ENCODE measurements around the gene BFAR. TPM values are rescaled to one million over a fixed set of nuclear protein-coding genes. Genes with fewer than 3 reads are reported as not detected.
A peak's percentile ranks its signal among the peaks of the same experiment; 100 is the strongest.
"Not testable (repeated sequence)": the region's sequence is repeated elsewhere in the genome, so short reads cannot be mapped to it uniquely, and the experiment has no call there.

The BFAR gene
- total and polyA plus RNA-seq, 2 donors (not counting 1 experiment from before 2014, with no cell fraction given): 78.4 to 85.6 TPM

DNA sequence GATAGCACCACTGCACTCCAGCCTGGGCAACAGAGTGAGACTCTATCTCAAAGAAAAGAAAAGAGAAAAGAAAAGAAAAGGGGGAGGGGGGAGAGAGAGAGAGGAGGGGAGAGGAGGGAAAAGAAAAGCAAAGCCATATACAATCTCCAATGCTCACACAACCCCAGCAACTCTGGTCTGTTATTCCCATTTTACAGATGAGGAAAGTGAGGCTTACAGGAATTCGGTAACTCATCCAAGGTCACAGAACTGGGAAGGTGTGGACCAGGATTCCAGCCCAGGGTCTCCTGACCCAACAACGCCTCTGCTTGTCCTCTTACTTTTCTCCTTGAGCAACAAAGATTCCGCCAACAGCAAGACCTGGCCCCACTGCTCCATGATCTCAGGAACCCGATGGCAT lies 48.4 kb downstream of the BFAR start:
- Histone ChIP-seq H3K9me3 (ENCODE audit: control insufficient read depth, insufficient read depth, low read depth, low read length) (no peaks in the 10 kb centered on the region), H3K9ac (ENCODE audit: insufficient read depth, low read length) (no peak overlapping the region), H3K27me3 (ENCODE audit: control insufficient read depth, insufficient read depth, low read length) (no peaks in the 10 kb centered on the region), H3K4me1 (ENCODE audit: control insufficient read depth, extremely low read depth, insufficient read depth, low read length) (no peaks in the 10 kb centered on the region), H3K4me2 (ENCODE audit: extremely low read depth, insufficient read depth, low read length) (no peak overlapping the region), H4K20me1 (ENCODE audit: control insufficient read depth, extremely low read depth, insufficient read depth, low read length) (no peaks in the 10 kb centered on the region), H3K4me3 (replicated peaks in 1 of 4; ENCODE audit: control extremely low read depth in 1 of 4, insufficient read depth in 1 of 4, low read depth in 3 of 4, low read length in 4 of 4) (no peak overlapping the region), H3K79me2 (ENCODE audit: control insufficient read depth, insufficient read depth, low read length) (no peaks in the 10 kb centered on the region), H3K27ac (ENCODE audit: insufficient read depth, low read length) (no peak overlapping the region), H2AFZ (ENCODE audit: low read length) (no peak overlapping the region), H3K36me3 (ENCODE audit: control insufficient read depth, insufficient read depth, low read length) (no peaks in the 10 kb centered on the region)
- no peak for DNase-seq (ENCODE audit: low read depth in 2 of 2)
- TF ChIP-seq, protein P1, sequence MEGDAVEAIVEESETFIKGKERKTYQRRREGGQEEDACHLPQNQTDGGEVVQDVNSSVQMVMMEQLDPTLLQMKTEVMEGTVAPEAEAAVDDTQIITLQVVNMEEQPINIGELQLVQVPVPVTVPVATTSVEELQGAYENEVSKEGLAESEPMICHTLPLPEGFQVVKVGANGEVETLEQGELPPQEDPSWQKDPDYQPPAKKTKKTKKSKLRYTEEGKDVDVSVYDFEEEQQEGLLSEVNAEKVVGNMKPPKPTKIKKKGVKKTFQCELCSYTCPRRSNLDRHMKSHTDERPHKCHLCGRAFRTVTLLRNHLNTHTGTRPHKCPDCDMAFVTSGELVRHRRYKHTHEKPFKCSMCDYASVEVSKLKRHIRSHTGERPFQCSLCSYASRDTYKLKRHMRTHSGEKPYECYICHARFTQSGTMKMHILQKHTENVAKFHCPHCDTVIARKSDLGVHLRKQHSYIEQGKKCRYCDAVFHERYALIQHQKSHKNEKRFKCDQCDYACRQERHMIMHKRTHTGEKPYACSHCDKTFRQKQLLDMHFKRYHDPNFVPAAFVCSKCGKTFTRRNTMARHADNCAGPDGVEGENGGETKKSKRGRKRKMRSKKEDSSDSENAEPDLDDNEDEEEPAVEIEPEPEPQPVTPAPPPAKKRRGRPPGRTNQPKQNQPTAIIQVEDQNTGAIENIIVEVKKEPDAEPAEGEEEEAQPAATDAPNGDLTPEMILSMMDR (conservative IDR thresholded peaks at IDR 0.05 in 1 of 2, IDR thresholded peaks at IDR 0.05 in 1 of 2; ENCODE audit: low read depth in 1 of 2, low read length in 2 of 2): no peak
- TF ChIP-seq EZH2 (IDR thresholded peaks at IDR 0.05; ENCODE audit: low read length, missing control alignments): no peak

DNA sequence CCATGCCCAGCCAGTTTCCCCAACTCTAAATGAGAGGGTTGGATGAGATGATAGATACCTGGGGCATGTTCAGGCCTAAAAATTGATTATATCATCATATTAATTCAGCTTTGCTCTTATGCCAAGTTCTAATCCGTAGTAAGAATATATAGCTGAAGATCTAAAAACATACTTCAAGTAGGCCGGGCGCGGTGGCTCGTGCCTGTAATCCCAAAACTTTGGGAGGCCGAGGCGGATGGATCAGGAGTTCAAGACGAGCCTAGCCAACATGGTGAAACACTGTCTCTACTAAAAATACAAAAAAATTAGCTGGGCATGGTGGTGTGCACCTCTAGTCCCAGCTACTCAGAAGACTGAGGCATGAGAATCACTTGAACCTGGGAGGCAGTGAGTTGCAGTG lies 49.4 kb downstream of the BFAR start:
- no peaks in the 10 kb centered on the region for H3K36me3 ChIP-seq (ENCODE audit: control insufficient read depth, insufficient read depth, low read length)
- no peaks in the 10 kb centered on the region for H3K9me3 ChIP-seq (ENCODE audit: control insufficient read depth, insufficient read depth, low read depth, low read length)
- H3K27me3 ChIP-seq (ENCODE audit: control insufficient read depth, insufficient read depth, low read length): no peaks in the 10 kb centered on the region
- TF ChIP-seq EZH2 (IDR thresholded peaks at IDR 0.05; ENCODE audit: low read length, missing control alignments): no peak
- TF ChIP-seq, protein P1 (conservative IDR thresholded peaks at IDR 0.05 in 1 of 2, IDR thresholded peaks at IDR 0.05 in 1 of 2; ENCODE audit: low read depth in 1 of 2, low read length in 2 of 2): no peak
- no peak for DNase-seq (ENCODE audit: low read depth in 2 of 2)
- no peak overlapping the region for H3K9ac ChIP-seq (ENCODE audit: insufficient read depth, low read length)
- no peaks in the 10 kb centered on the region for H3K4me1 ChIP-seq (ENCODE audit: control insufficient read depth, extremely low read depth, insufficient read depth, low read length)
- no peak overlapping the region for H3K27ac ChIP-seq (ENCODE audit: insufficient read depth, low read length)
- no peak overlapping the region for H3K4me2 ChIP-seq (ENCODE audit: extremely low read depth, insufficient read depth, low read length)
- no peaks in the 10 kb centered on the region for H4K20me1 ChIP-seq (ENCODE audit: control insufficient read depth, extremely low read depth, insufficient read depth, low read length)
- no peak overlapping the region for H3K4me3 ChIP-seq (replicated peaks in 1 of 4; ENCODE audit: control extremely low read depth in 1 of 4, insufficient read depth in 1 of 4, low read depth in 3 of 4, low read length in 4 of 4)
- no peaks in the 10 kb centered on the region for H3K79me2 ChIP-seq (ENCODE audit: control insufficient read depth, insufficient read depth, low read length)
- H2AFZ ChIP-seq (ENCODE audit: low read length): no peak overlapping the region

DNA sequence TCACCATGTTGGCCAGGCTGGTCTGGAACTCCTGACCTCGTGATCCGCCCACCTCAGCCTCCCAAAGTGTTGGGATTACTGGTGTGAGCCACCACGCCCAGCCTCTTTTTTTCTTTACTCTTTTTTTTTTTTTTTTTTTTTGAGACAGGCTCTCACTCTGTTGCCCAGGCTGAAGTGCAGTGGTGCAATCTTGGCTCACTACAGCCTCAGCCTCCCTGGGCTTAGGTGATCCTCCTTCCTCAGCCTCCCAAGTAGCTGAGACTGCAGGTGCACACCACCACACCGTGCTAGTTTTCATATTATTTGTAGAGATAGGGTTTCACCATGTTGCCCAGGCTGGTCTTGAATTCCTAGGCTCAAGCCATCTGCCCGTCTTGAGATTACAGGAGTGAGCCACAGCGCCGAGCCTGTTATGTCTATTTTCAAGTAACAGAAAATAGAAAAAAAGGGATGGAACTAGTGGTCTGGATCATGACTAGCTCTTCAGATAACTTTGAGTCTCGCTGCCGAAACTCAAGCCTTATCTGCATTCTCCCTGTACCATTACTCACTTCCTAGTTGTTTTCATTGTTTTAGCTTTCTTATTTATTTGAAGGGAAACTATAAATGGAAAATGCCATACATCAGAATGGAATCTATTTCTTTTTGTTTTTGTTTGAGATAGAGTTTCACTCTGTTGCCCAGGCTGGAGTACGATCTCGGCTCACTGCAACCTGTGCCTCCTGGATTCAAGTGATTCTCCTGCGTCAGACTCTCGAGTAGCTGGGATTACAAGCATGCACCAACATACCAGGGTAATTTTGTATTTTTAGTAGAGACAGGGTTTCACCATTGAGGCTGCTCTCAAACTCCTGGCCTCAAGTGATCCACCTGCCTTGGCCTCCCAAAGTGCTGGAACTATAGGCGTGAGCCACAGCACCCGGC lies 53.4 kb downstream of the BFAR start:
- not testable (repeated sequence) for H3K4me2 ChIP-seq (ENCODE audit: extremely low read depth, insufficient read depth, low read length)
- peak in 1 of 2 donors; percentile 59 for DNase-seq (ENCODE audit: low read depth in 2 of 2)

DNA sequence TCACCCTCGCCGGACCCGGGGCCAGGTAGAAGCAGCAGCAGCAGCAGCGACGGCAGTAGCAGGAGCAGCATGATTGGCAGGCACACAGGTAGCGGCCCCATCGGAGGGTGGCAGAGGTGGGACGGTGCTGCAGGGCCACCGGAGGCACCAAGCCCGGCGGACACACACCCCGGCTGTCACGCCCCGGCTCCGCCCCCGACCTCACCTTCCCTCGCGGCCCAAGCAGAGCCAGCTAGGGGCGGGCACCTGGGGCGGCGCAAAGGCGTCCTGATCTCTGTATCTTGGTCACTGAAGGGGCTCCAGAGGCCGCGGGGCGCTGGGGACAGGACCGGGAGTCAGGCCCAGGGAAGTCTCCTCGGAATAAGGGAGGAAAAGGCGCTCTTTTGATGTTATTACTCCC lies 61.4 kb downstream of the BFAR start, which contains the start of gene PLA2G10:
Gene PLA2G10, minus strand, starts transcription at position 180 of the 400 bp plus-strand sequence. Its CDS starts 79 bp downstream, at position 101.
- not testable (repeated sequence) for H3K27me3 ChIP-seq (ENCODE audit: control insufficient read depth, insufficient read depth, low read length); H4K20me1 ChIP-seq (ENCODE audit: control insufficient read depth, extremely low read depth, insufficient read depth, low read length); DNase-seq (ENCODE audit: low read depth in 2 of 2); H2AFZ ChIP-seq (ENCODE audit: low read length); H3K79me2 ChIP-seq (ENCODE audit: control insufficient read depth, insufficient read depth, low read length); H3K4me2 ChIP-seq (ENCODE audit: extremely low read depth, insufficient read depth, low read length); H3K9me3 ChIP-seq (ENCODE audit: control insufficient read depth, insufficient read depth, low read depth, low read length); H3K4me3 ChIP-seq (replicated peaks in 1 of 4; ENCODE audit: control extremely low read depth in 1 of 4, insufficient read depth in 1 of 4, low read depth in 3 of 4, low read length in 4 of 4); H3K27ac ChIP-seq (ENCODE audit: insufficient read depth, low read length); H3K36me3 ChIP-seq (ENCODE audit: control insufficient read depth, insufficient read depth, low read length); H3K4me1 ChIP-seq (ENCODE audit: control insufficient read depth, extremely low read depth, insufficient read depth, low read length); H3K9ac ChIP-seq (ENCODE audit: insufficient read depth, low read length)

More for the DNA sequence above, 53.4 kb downstream of the BFAR start:
- H3K4me3 ChIP-seq (replicated peaks in 1 of 4; ENCODE audit: control extremely low read depth in 1 of 4, insufficient read depth in 1 of 4, low read depth in 3 of 4, low read length in 4 of 4); H3K9ac ChIP-seq (ENCODE audit: insufficient read depth, low read length); H2AFZ ChIP-seq (ENCODE audit: low read length); H3K27me3 ChIP-seq (ENCODE audit: control insufficient read depth, insufficient read depth, low read length); H3K27ac ChIP-seq (ENCODE audit: insufficient read depth, low read length); H3K9me3 ChIP-seq (ENCODE audit: control insufficient read depth, insufficient read depth, low read depth, low read length); H3K79me2 ChIP-seq (ENCODE audit: control insufficient read depth, insufficient read depth, low read length); H3K4me1 ChIP-seq (ENCODE audit: control insufficient read depth, extremely low read depth, insufficient read depth, low read length); H4K20me1 ChIP-seq (ENCODE audit: control insufficient read depth, extremely low read depth, insufficient read depth, low read length); H3K36me3 ChIP-seq (ENCODE audit: control insufficient read depth, insufficient read depth, low read length): not testable (repeated sequence)

DNA sequence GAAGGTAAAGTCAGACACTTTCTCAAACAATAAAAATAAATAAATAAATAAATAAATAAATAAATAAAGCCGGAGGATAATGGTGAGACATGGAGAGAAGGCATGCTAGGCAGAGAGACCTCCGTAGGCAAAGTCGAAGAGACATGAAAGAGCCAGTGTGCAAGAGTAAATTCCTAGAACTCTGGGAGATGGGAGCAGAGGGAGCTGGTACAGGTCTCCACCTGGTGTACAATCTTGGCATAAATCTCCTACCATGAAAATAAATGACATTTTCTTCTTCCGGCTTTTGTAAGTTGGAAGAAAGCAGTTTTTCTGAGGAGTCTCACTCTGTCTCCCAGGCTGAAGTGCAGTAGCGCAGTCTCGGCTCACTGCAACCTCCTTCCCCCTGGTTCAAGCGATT lies 69.1 kb downstream of the BFAR start:
- DNase-seq (ENCODE audit: low read depth in 2 of 2); H2AFZ ChIP-seq (ENCODE audit: low read length); H3K27me3 ChIP-seq (ENCODE audit: control insufficient read depth, insufficient read depth, low read length); H3K27ac ChIP-seq (ENCODE audit: insufficient read depth, low read length); H3K9me3 ChIP-seq (ENCODE audit: control insufficient read depth, insufficient read depth, low read depth, low read length); H4K20me1 ChIP-seq (ENCODE audit: control insufficient read depth, extremely low read depth, insufficient read depth, low read length); H3K4me1 ChIP-seq (ENCODE audit: control insufficient read depth, extremely low read depth, insufficient read depth, low read length); H3K4me3 ChIP-seq (replicated peaks in 1 of 4; ENCODE audit: control extremely low read depth in 1 of 4, insufficient read depth in 1 of 4, low read depth in 3 of 4, low read length in 4 of 4); H3K9ac ChIP-seq (ENCODE audit: insufficient read depth, low read length); H3K79me2 ChIP-seq (ENCODE audit: control insufficient read depth, insufficient read depth, low read length); H3K36me3 ChIP-seq (ENCODE audit: control insufficient read depth, insufficient read depth, low read length); H3K4me2 ChIP-seq (ENCODE audit: extremely low read depth, insufficient read depth, low read length): not testable (repeated sequence)

All from fibroblast of lung (primary cell).